DMS153 (cell line): ENCODE results near the gene RAD9A.
A peak's percentile ranks its signal among the peaks of the same experiment; 100 is the strongest.

Experiments
- DNase-seq: peaks from one replicate; lab custom pipeline; 2025; lab: John Stamatoyannopoulos, UW

RAD9A gene

DNA sequence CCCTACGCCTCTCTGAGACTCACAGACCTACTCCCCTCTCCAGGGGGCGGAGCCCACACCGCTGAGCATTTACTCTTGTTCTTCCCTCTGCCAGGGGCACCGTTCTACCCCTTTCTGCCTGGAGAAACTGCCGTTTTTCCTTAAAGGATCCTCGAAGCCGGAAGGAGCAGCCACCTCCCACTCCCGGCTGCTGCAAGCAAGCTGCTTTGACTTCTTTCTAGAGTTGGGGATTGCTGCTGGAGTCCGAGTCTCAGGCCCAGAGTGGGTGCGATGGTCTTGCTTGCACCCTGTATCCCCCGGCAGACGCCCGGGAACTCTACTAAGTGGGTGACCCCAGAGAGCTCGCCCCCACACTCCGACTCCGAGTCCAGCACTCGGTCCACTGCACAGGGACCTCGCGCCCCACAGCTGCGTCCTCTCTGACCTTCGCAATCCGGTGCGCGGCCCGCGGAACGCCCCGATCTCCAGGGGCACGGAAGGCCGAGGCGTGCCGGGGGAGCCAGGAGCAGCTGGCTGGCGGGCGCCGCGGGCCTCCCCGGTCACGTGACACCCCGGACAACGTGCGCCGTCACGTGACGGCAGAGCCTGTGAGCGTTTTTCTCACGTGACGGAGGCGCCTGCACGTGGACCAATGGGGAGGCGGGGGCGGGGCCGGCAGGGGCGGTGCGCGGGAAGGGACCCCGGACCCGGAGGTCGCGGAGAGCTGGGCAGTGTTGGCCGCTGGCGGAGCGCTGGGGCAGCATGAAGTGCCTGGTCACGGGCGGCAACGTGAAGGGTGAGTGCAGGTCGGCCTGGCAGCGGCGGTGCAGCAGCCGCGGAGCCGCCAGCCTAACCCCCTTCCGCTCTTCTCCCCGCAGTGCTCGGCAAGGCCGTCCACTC is at the start of gene RAD9A:
RAD9A (plus strand) TSS at position 683 of the 879 bp plus-strand sequence; CDS start at position 742, 59 bp downstream.
- DNase-seq, result peak; percentile 83

DNA sequence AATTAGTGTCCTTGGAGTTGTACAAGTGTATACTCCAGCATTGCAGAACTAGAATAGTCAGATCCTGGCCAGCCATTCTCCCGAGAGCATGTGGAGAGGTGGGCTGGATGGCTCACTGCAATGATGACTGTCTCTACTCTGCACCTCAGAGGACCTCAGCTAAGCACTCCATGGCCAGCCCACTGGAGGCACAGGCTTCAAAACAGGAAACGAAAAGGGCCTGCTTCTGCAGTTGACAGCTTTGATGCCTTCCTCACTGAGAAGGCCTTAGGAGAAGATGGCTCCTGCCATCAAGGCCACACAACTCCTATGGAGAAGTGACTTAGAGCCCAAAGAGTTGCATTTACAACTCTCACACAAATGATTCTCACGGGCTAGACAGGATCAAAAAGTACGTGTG is 47.5 kb upstream of the RAD9A start:
- no peak for DNase-seq

DNA sequence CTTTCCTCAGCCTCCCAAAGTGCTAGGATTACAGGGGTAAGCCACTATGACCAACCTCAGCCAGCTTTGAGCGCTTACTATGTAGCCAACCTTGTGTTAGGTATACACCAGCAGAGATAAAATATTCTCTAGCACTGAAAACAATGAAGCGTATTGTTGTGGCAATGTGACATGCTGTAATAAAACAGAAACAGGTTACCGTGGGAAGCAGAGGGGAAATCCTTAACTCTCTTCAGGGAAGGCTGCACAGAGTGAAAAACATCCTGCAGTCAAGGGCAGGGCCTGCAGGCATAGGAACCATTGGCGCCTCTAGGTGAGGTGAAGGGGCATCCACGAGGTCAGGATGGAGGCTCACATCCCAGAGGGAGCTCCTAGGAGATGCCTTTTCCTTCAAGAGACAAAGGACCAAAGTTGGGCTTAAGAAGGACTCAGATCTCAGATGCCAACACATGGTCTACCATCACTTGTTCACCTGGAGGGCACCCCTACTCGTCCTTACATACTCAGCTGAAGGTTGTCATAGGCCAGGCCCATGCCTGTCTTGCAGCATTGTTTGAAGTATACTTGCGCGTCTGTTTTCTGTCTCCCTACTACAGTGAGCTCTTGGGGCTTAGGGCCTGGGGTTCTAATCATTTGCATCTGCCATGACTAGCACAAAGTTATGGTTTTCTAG is 46.4 kb upstream of the RAD9A start:
- no peak for DNase-seq

DNA sequence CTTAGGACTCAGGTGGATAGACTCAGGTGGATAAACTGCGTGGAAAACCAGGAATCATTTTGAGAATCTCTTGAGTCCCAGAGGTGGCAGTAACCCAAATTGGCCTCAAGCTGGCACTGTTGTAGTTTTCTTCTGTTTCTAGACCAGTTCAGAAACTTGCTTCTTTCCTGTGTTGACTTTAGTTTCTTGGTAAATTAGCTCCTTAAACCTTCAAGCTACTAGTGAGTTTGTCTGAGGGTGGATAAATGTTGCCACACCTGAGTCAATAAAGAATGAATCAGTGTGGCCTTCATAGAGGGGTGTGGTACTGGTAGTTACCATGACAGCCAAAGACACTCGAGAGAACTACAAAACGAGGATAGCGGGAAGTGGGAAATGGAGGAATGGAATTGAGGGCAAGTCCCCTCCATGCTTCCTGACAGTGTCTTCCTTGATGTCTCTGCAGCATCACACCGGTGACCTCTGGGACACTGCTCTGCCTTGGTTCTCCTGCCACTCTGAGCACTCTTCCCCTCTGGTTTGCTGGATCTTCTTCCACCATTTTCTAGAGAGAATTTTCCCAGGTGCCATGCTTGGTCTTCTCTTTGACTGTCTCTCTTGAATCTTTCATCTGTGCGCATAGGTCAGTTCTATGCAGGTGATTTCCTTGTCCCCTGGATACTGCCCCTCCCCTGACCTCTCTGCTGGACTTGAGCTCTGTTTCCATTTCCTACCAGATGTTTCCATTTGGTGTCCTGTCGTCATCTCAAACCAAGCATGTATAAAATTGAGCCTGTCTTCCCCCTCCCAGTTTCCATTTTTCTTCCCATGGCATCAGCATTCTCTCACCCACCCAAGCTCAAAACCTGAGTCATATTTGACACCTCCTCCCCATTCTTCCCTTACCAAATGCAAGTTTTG is 45.6 kb upstream of the RAD9A start:
- peak; percentile 36 for DNase-seq

DNA sequence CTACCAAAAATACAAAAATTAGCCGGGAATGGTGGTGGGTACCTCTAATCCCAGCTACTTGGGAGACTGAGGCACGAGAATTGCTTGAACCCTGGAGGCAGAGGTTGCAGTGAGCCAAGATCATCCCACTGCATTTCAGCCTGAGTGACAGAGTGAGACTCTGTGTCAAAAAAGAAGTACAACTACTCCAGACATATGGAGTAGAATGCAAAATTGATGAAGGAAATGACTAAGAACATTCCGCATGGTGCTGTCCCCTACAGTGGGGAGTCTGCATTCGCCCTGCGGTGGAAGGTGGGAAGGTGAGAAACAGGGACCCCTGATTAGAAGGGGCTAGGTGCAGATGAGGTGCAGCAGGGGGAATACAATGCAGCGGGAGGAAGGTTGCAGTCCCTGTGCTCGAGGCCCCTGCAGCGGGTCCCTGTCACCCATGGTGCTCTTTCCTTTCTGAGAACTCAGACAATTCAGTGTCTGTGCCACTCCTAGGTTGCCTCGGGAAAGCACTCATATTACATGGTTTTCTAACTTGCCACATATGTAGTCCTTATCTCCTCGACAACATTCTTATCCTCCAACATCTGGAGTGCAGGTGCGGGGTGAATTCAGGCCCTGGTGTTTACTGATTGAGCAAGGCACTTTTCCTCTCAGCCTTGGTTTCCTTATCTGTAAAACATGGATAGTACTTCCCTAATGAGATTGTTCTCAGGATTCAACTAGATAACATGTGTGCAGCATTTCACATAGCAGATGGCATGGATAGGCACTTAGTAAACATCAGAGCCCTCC is 43.6 kb upstream of the RAD9A start:
- no peak for DNase-seq

DNA sequence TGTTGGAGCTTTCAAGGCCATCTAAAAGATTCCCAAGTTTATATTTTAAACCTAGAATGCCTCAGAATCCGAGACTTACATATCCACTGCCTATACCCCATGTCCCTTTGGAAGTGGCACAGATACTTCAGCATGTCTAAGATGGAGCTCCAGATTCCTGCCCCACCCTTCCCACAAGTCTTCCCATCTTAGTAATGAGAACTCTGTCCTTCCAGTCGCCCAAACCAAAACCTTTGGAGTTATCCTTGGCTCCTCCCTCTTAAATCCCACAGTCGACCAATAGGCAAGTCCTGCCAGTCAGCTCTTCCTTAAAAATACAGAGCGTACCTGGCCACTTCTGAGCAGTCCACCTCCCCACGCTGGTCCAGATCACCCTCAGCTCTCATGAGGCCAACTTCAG is 42.8 kb upstream of the RAD9A start:
- no peak for DNase-seq

DNA sequence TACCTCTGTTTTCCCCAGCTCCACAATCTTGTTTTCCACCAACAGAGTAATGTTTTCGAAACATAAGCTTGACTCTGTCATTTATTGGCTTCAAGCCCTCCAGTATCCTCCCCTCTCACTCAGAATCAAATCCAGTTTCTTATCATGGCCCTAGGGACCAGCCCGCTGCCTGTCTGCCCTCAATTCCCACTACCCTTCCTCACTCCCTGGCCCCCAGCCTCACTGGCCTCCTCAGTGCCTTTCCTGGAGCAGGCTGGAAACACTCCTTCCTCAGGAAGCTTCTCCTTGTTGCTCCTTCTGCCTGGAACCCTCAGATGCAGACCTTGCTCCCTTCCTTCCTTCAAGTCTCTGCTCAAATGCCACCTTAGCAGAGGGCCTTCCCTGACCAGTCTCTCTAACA is 42.3 kb upstream of the RAD9A start:
- no peak for DNase-seq

DNA sequence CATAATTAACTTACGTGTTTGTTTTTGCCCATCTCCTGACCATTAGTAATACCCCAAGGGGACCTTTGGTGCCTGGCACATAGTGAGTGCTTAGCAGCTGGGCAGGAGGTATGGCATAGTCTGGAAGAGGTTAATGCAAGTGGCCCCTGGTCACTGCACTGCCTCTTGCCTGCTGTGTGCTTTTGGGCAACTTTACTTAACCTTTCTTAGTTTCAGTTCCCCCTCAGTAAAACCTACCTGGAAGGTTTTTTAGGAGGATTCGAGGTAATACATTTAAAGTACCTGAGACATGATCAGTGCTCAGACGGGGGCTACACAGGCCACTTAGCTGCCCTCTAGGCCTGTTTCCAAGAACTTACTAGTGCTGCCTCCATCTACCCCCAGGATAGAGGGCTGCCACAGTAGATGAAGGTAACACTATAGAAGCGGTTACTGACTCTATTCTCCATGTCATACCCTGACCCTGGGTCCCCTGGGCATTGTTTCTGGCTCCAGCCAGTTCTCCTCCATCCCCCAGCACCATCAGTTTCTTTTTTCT is 41.8 kb upstream of the RAD9A start:
- DNase-seq, result no peak

DNA sequence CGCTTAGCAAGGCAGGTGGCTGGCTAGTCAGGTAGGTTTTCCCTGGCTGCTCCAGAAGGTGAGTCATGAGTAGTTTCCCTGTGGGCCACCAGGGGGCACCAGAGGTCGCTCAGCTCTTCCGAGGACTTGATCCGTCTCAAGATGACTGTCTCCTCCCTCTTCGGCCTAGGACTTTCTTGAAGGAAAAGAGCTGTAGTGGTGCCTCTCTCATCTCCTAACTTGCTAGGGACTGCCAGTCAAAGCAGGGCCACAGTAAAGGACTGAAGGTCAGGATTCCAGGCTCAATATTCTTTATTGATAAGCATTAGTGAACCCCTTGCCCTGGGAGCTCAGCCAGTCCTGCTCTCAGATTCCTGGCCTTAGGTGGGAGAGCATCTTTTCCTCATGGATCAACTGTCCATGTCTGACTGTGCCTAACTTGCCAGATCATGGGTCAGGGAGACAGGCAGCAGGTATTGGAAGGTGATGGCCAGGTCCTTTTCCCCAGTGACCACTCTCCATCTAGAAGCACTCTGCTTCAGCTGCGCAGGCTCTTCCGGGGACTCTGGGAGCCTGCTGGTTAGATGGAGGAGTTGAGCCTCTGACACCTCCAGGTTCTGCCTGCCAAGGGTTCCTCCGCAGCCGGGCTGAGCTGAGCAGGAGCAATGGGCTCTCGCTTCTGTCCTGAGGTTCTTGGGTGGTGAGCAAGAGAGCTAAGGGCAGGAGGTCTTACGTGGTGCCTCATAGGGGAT is 40.3 kb upstream of the RAD9A start:
- DNase-seq, result no peak

DNA sequence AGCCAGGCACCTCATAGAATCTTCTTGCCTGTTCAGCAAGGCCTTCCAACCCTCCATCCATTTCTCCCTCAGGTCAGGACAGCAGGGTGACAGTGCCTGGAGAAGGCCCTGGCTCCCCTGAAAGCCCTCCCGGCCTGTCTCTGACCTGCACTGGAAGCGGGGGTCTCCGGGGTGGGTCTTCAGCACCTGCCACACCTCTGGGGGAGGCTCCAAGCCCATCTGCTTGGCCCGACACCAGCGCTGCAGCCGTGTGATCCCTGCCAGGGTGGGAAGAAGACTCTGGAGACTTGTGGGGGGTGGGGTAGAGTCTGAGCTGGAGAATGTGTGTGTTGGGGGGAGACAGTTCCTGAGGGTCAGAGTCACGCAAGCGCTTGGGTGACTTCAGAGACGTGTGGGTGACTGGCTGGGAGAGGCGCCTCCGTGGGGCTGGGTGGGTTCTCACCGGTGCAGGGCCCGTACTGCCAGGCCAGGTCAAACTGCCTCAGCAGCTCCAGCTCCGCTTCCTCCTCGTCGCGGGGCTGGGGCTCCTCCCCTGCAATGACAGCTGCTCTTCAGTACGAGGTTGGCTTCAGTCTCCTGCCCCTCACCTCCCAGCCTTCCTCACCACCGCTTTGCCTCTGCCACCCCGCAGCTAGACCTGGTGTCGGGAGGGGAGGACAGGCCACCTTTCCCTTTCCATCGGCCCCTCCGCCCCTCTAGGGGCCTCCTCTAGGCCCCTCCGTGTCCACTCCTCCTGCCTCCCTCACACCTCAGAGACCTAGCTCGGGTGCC is 39.1 kb upstream of the RAD9A start:
- DNase-seq, result peak; percentile 66

DNA sequence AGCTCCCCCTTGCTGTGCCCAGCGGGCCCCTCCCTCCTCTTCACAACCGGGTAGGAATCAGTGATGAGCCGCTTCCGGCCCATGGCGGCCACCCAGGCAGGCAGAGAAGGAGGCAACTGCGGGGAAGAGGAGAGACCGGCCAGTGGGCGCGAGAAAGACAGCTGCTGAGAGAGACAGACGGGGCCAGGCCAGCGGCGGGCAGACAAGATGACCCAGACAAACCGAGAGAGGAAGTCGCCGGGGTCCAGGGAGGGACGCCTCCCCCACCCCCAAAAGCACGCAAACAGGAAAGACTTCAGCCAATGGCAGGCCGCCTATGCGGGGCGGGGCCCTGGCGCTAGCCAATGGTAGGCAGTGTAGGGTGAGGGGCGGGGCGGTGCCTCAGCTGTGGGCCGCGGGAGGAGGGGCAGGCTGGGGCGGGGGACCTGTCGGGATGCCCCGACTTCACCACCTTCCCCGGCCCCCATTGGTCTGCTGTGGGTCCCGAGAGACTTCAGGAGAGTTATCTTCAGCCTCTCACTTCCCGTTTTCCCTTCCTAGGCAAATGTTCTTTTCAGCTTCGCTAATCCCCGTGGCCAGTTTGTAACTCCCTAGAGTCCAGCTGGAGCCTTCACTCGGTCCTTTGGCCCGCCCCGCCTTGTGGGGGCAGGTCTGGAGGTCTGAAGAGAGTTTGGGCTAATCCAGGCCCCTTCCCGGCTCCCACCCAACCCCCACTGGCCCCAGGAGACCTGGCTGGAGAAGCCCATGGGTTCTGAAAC is 38.3 kb upstream of the RAD9A start, which contains the start of gene POLD4:
POLD4 (minus strand) TSS at position 230 of the 758 bp plus-strand sequence; CDS start at position 83, 147 bp downstream.
- peak; percentile 88 for DNase-seq

DNA sequence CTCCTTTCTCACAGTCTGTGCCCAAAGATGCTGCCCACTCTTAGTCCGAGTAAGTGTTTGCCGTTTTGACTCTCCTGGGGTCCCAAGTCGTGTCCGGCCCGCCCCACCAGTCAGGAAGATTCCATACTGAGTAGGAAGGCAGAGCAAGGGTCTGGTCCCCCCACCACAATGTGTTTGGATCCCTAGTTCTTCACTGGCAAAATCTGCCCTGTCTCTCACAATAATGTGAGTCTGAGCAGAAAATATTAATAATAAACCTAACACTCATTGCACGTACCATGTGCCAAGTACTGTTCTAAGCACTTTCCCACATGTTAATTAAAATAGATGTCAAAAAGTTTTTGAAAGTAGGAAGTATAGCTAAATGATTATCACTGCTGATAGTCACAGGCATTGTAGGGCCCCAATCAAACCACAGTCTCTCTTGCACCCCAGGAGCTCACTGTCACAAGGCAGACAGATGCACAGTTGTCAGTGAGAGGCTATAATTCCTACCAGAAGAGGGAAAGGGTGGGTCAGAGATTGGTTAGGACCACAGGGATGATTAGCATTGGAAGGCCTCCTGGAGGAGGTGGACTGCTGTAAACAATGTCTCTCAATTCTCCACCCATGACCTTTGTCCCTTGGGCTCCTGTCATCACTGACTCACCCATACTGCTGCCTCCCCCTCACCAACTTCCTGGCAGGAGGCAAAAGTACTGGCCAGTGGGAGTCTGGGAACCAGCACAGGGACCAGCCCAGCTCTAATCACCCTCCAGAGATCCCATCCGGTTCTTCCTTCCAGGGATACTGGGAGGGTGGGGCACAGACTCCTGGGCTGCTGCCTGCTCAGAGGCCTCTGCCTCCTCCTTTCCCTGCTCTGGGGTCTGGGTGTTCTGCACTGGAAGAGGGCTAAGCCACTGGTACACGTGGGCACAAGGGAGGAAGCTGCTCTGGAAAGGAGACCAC is 37.4 kb upstream of the RAD9A start:
- DNase-seq, result no peak

DNA sequence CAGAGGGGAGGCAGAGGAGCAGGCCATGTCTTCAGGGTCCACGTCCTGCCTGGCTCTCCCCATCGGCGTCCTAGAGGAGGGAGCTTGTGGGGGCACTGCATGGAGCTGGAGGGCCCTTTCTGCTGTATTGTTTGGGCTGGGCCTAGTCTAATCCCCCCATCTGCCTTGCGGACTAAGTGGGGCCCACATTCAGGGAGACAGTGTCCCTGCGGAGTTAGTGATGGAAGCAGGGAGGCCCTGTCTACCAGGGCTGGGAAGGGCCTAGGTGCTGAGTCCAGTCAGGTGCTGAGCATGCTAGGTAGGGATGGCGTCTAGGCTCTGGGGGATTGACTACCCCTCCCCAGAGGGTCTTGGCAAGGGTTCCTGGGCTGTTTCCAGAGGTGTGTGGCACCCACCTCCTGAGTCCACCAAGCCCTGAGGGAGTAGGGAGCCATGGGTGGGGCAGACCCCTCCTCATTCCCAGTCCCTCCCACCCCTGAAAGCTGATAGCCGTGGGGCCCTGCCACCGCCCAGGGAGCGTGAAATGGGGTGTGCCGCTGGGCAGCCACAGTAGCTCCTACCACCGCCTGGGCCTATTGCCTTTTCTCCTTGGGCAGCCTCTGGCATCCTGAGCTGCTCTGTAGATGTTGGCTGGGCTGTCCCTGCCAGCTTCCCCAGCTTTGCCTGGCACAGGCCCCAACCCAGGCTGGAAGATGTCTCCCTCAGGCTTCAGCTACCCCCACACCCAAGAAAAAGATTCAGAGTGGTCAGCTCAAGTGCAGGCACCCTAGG is 36.6 kb upstream of the RAD9A start:
- DNase-seq, result no peak

DNA sequence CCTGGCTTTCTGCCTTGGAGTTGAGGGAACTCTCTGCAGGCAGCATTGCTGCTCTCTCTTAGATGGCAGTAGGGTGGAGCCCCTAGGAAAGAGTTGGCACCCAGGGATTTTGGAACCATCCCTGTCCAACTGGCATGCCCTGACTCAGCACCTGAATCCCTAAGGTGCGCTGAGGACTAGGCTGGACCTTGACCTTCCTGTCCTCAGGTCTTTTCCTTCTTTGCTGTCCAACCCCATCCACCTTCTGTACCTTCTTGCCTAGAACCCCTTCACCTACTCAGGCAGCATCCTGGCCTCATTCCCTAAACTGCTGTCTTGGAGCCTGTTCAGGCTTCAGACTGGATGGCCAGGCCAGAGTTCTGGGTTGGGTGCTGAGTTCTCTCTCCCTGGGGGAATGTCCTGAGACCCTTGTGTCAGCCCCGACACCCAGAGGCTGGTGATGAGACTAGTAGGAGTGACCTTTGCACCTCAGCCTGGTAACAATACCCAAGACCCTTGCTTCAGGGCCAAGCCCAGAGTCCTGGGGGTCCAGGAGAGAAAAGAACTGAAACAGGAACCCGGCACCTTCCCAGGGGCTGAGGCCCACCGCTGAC is 35.9 kb upstream of the RAD9A start:
- no peak for DNase-seq

DNA sequence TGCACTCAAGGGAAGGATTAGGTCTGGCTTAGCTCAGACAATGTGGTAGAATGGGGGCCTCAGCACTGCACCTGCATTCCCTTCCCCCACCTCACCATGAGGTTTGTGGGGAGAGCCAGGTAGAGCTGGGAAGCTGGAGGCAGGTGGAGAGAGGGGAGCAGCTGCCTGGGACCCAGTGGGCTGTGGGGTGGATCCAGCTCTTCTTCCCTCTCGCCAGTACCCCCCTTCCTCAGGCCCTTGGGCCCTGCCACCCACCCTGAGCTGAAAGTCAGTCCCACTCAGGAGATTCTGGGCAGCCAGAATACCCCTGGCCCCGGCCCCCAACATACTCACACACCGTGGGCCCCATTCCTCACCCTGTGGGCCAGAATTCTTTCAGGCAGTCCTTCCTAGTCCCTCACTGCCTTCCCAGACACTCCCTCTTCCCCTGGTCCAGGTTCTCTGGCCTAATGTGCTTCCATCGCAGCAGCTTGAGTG is 35.4 kb upstream of the RAD9A start:
- no peak for DNase-seq

DNA sequence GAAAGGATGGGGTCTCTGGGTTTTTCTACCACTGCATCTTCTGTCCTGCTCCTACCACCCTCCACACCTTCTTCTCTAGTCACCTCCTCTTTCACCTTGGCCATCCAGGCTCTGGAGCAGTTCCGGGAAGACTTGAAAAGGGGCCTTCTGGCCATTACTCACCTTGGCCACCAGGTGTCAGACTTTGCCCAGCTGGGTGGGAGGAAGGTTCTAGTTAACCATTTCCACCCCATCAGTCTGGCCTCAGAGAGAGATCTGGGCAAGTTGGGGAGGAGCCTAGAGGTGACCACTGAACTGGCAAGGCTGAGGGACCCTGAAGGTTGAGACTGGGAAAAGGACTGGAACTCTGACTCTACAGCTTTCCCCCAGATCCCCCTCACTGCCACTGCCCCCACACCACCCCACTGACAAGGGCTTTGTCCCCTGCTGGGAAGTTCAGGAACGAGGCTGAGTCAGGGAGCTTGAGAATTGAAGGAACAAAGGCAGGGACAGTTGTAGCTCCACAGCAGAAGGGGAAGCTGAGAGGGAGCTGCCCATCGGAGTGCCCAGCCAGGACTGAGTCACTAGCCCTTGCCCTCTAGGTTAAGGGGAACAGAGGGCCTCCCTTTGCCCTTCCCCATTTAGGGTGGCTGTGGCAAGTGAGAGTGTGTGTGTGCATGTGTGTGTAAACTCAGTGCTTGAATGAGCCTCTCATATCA is 34.8 kb upstream of the RAD9A start:
- peak; percentile 42 for DNase-seq
